Spleen (tissue), 11 donors: ENCODE data around the gene MBNL2. TPM values are rescaled to one million over a fixed set of nuclear protein-coding genes. Genes with fewer than 3 reads are reported as not detected.

Source experiments
- DNase-seq: peaks from one replicate; pipeline ENCODE4 v3.0.0-alpha.2; 2020
- H3K27ac ChIP-seq, 8 donors: fragments of 200-600 bp; sonication (generic) in 7 of 8; 1 replicate in 4 of 8; 2 replicates in 4 of 8; pipeline versions ENCODE4 v1.5.0 to v1.8.0; 2016 to 2021; ENCODE audit warnings: inconsistent platforms in 4 of 8, mild to moderate bottlenecking in 4 of 8, moderate library complexity in 1 of 8
- H3K27me3 ChIP-seq, 7 donors: fragments of 200-600 bp; sonication (generic) in 6 of 7; replicated peaks in 1 of 7; 1 replicate in 4 of 7; 2 replicates in 3 of 7; pipeline versions ENCODE4 v1.5.0 to v1.8.0; 2016 to 2021; ENCODE audit warnings: inconsistent platforms in 3 of 7, mild to moderate bottlenecking in 1 of 7
- H3K36me3 ChIP-seq, 6 donors: fragments of 200-600 bp; sonication (generic) in 5 of 6; 1 replicate in 4 of 6; 2 replicates in 2 of 6; pipeline versions ENCODE4 v1.5.0 to v1.8.0; 2016 to 2021; ENCODE audit warnings: inconsistent platforms in 2 of 6
- H3K4me1 ChIP-seq, 6 donors: fragments of 200-600 bp; sonication (generic) in 5 of 6; 1 replicate in 3 of 6; 2 replicates in 3 of 6; pipeline versions ENCODE4 v1.5.0 to v1.8.0; 2016 to 2021; ENCODE audit warnings: inconsistent platforms in 3 of 6
- H3K4me3 ChIP-seq, 8 donors: fragments of 200-600 bp; sonication (generic) in 7 of 8; 1 replicate in 4 of 8; 2 replicates in 4 of 8; pipeline versions ENCODE4 v1.5.0 to v1.8.0; 2016 to 2021; ENCODE audit warnings: inconsistent platforms in 4 of 8, mild to moderate bottlenecking in 4 of 8, moderate library complexity in 2 of 8
- H3K9me3 ChIP-seq, 8 donors: fragments of 200-600 bp; sonication (generic) in 7 of 8; 1 replicate in 4 of 8; 2 replicates in 4 of 8; pipeline versions ENCODE4 v1.5.0 to v1.8.0; 2016 to 2021; ENCODE audit warnings: inconsistent platforms in 4 of 8
- POLR2A ChIP-seq, 3 donors: fragments of 450-650 bp; IDR thresholded peaks; one replicate each; pipeline ENCODE4 v1.5.1; 2017; ENCODE audit warnings: antibody characterized with exemption in 3 of 3, mild to moderate bottlenecking in 1 of 3
- POLR2AphosphoS5 ChIP-seq, 3 donors: sonication (generic); formaldehyde crosslinking; IDR thresholded peaks; one replicate each; pipeline ENCODE4 v1.5.1; 2017; ENCODE audit warnings: antibody characterized with exemption in 3 of 3
- WGBS, 5 donors: extraction: QIAGEN DNeasy Blood & Tissue Kit in 3 of 5; methylation state at CpG; one replicate each; pipeline versions ENCODE4 v1.1.5 to v1.1.7; 2013 to 2018; 5-methylcytosine and 5-hydroxymethylcytosine counted together
- intact Hi-C: fragments of 100-400 bp; cut with DNase I; formaldehyde crosslinking; loops from one replicate; pipeline ENCODE4 v1.15.0; 2023; ENCODE audit warnings: low total_unique reads
- polyA plus RNA-seq, 3 donors: library from polyadenylated mRNA; stranded (reverse); fragments of 200-250 nt; gene quantifications; one replicate each; pipeline ENCODE4 v1.2.1, GENCODE V29; 2013
- total RNA-seq, 7 donors: library from RNA; depleted of rRNA in 3 of 7; stranded (reverse); fragments of >200 nt in 3 of 7; fragmentation: NEBNext Ultra II Directional in 4 of 7; extraction: Animal tissue kit (Norgen Biotek cat#: 25700) in 4 of 7; gene quantifications; one replicate each; pipeline versions ENCODE4 v1.1.0 to v1.2.1, GENCODE V29; 2016 to 2021
- TF ChIP-seq, protein P1 (sequence below), 11 experiments: fragments of 200-600 bp in 7 of 11; fragments of 450-650 bp in 4 of 11; sonication (generic) in 4 of 11; IDR thresholded peaks in 8 of 11; conservative IDR thresholded peaks in 3 of 11; 1 replicate in 7 of 11; 2 replicates in 4 of 11; pipeline versions ENCODE4 v1.4.0 to v1.8.0; 2016 to 2021; ENCODE audit warnings: antibody characterized with exemption in 11 of 11, inconsistent platforms in 4 of 11, mild to moderate bottlenecking in 1 of 11
- donor health status: healthy with polysubstance abuse.
- donor health status: DM: no; HTN: no; CAD: no; lungs with moderate emphysema.
- donor health status: DM: no; HTN: no; CAD: no.
- donor health status: Bipolar disorder and iron deficiency.
- donor health status: healthy.
- donor health status: DM: no; HTN: no; CAD: no.
- donor health status: DM: yes; HTN: yes; CAD: no.

The MBNL2 gene
- total and polyA plus RNA-seq, 10 donors, result 7.0 to 56.3 (median 31.1) TPM

DNA sequence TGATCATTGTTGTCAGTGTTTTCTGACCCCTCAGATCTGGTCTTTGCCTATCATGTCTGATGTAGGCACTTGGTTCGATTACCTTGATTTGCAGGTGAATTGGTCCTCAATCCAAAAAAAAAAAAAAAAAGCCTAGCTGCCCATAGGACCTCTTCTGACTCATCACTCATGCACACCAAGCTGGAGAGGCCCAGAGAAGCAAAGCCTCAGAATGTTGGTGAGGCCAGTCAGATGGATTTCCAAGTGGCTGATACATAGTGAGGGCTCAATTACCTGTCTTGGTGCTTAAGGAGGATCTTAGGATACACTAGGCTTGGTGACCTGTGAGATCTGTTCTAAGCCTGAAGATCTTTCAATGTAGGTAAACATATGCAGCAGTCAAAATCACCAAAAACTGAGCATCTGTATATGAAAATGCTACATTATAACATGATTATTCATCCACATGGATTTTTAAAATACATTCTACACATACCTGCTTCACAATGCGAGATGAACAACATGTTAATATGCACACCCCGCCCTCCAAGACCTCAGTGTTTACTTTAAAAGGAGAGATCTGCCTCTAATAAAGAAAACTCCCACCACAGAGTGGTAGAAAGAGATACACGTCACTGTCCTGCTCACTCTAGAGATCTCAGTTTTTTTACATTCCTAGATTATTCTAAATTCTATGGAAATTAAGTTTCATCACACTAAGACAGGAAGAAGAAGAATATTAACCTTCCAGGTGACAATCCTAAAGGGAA is 132.0 kb downstream of the MBNL2 start:
- intact Hi-C loops, result no loop called here
- H3K4me1 ChIP-seq, result peaks cover 0 to under 1% (median 0%) of the 10 kb centered on the region in 6 donors
- no peak overlapping the region for H3K27ac ChIP-seq
- no peak for DNase-seq
- no peaks in the 10 kb centered on the region for H3K9me3 ChIP-seq
- 90 to 95% (median 92%) methylated on average over 4 of the region's 4 CpGs for WGBS, 5 donors
- no peaks in the 10 kb centered on the region for H3K27me3 ChIP-seq
- H3K4me3 ChIP-seq, result no peak overlapping the region
- TF ChIP-seq POLR2AphosphoS5 (IDR thresholded peaks at IDR 0.05) (no peak), POLR2A (IDR thresholded peaks at IDR 0.05) (no peak)
- TF ChIP-seq, protein P1, sequence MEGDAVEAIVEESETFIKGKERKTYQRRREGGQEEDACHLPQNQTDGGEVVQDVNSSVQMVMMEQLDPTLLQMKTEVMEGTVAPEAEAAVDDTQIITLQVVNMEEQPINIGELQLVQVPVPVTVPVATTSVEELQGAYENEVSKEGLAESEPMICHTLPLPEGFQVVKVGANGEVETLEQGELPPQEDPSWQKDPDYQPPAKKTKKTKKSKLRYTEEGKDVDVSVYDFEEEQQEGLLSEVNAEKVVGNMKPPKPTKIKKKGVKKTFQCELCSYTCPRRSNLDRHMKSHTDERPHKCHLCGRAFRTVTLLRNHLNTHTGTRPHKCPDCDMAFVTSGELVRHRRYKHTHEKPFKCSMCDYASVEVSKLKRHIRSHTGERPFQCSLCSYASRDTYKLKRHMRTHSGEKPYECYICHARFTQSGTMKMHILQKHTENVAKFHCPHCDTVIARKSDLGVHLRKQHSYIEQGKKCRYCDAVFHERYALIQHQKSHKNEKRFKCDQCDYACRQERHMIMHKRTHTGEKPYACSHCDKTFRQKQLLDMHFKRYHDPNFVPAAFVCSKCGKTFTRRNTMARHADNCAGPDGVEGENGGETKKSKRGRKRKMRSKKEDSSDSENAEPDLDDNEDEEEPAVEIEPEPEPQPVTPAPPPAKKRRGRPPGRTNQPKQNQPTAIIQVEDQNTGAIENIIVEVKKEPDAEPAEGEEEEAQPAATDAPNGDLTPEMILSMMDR (IDR thresholded peaks at IDR 0.05 in 8 of 11, conservative IDR thresholded peaks at IDR 0.05 in 3 of 11), result no peak
- peaks cover 0 to 80% (median 13%) of the 10 kb centered on the region in 6 donors for H3K36me3 ChIP-seq

DNA sequence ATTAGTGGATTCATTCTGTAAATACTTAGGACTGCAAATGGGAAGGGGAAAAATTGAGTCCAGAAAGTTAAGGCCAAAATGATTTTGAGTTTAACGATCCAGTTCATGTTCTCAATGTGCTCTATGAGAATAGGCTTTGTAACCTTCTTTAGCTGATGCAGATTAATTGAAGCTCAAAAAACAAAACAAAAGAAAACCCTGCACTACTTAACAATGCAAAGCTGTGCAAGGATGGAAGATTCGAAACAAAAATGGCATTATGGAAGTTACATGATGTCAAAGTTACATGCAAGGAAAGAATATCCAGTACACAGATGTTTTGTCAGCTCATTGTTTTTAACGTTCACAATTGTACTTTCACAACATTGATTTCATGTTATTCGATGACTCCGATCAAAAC is 132.7 kb downstream of the MBNL2 start:
- Histone ChIP-seq H3K9me3 (no peaks in the 10 kb centered on the region), H3K4me3 (no peak overlapping the region), H3K27me3 (no peaks in the 10 kb centered on the region), H3K27ac (no peak overlapping the region), H3K36me3 (peaks cover 0 to 72% (median 8%) of the 10 kb centered on the region in 6 donors), H3K4me1 (peaks cover 0 to 7% (median 0%) of the 10 kb centered on the region in 6 donors)
- intact Hi-C loops, result loop anchor here (5.0 kb wide), 1 partner anchor 243 kb away; no protein-coding TSS in a partner anchor
- WGBS, 5 donors, result 91 to 96% (median 93%) methylated on average over 5 of the region's 5 CpGs
- TF ChIP-seq POLR2A (IDR thresholded peaks at IDR 0.05), result no peak
- no peak for TF ChIP-seq POLR2AphosphoS5 (IDR thresholded peaks at IDR 0.05)
- TF ChIP-seq, protein P1 (IDR thresholded peaks at IDR 0.05 in 8 of 11, conservative IDR thresholded peaks at IDR 0.05 in 3 of 11), result no peak
- no peak for DNase-seq

DNA sequence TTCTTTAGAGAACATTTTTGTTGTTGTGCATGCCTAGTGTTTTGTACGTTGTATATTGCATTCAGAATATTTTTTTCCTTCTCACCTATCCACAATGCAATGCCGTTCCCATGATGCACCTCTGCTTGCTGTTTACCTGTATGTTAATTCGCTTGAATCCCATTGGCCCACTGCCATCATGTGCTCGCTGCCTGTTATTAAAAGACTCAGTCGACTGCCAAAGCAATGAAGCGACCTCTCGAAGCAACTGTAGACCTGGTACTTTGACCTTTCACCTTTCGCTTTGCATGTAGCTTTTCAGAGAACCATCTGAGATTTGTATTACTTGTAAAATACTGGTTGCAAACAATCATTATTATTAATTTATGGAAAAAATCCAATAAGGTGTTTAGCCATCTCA is 134.5 kb downstream of the MBNL2 start:
- no peaks in the 10 kb centered on the region for H3K27me3 ChIP-seq
- 93 to 97% (median 94%) methylated on average over 8 of the region's 8 CpGs for WGBS, 5 donors
- TF ChIP-seq, protein P1 (IDR thresholded peaks at IDR 0.05 in 8 of 11, conservative IDR thresholded peaks at IDR 0.05 in 3 of 11), result no peak
- no peak for TF ChIP-seq POLR2A (IDR thresholded peaks at IDR 0.05)
- H3K4me1 ChIP-seq, result peaks cover 0 to 7% (median 0%) of the 10 kb centered on the region in 6 donors
- intact Hi-C loops, result loop anchor here (5.0 kb wide), 1 partner anchor 244 kb away; no protein-coding TSS in a partner anchor
- H3K9me3 ChIP-seq, result no peaks in the 10 kb centered on the region
- no peak overlapping the region for H3K27ac ChIP-seq
- no peak for DNase-seq
- H3K4me3 ChIP-seq, result no peak overlapping the region
- peaks cover 0 to 67% (median 9%) of the 10 kb centered on the region in 6 donors for H3K36me3 ChIP-seq
